Stimulated activated effector memory CD8-positive, alpha-beta T cell treated with anti-CD3 and anti-CD28 coated beads, Interleukin-12 subunit alpha, Interleukin-12 subunit beta, amount 100 ng/mL, for 72 hours (primary cell): ENCODE results near the gene NELL1.

ENCODE experiments used
- ATAC-seq: fragments of 150-1000 bp; cut with Tn5 transposase; 2 replicates; pipeline ENCODE4 v1.10.0; 2021
- DNase-seq, 2 donors: peaks; one replicate each; pipeline ENCODE4 v3.0.0; 2021 to 2022; ENCODE audit warnings: low spot score in 2 of 2
- H3K27ac Mint-ChIP-seq: one replicate; pipeline ENCODE4 v1.8.0; 2022; ENCODE audit warnings: mild to moderate bottlenecking, mixed read lengths
- H3K36me3 Mint-ChIP-seq: one replicate; pipeline ENCODE4 v1.8.0; 2022; ENCODE audit warnings: mild to moderate bottlenecking, mixed read lengths
- H3K4me1 Mint-ChIP-seq: one replicate; pipeline ENCODE4 v1.8.0; 2022; ENCODE audit warnings: mixed read lengths
- H3K4me3 Mint-ChIP-seq: one replicate; pipeline ENCODE4 v1.8.0; 2022; ENCODE audit warnings: mild to moderate bottlenecking, mixed read lengths
- H3K9me3 Mint-ChIP-seq: one replicate; pipeline ENCODE4 v1.8.0; 2022; ENCODE audit warnings: mixed read lengths

Gene NELL1

DNA sequence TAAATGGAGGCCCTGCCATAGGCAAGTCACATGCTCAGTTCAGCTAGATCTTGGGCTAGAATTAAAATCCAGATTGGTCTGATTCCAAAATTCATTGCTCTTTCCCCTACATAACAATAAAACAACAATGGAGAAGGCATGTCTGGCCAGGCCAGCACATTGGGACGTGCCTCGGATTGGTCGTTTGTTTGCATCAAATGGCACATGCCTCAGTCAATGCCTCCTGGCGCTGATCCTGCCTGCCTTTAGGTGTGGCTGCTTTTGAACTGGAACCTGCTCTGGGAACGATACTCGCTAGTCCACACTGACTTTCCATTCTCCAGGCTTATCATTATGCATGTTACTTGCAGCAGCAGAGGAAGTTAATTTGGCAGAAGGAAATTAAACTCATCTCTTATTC, 322.1 kb downstream of the NELL1 start:
- no peak for DNase-seq
- H3K36me3 Mint-ChIP-seq: no peaks in the 10 kb centered on the region
- H3K9me3 Mint-ChIP-seq: peaks cover 10% of the 10 kb centered on the region
- ATAC-seq: no peak
- H3K4me3 Mint-ChIP-seq: no peak overlapping the region
- H3K4me1 Mint-ChIP-seq: no peaks in the 10 kb centered on the region
- H3K27ac Mint-ChIP-seq: no peak overlapping the region

DNA sequence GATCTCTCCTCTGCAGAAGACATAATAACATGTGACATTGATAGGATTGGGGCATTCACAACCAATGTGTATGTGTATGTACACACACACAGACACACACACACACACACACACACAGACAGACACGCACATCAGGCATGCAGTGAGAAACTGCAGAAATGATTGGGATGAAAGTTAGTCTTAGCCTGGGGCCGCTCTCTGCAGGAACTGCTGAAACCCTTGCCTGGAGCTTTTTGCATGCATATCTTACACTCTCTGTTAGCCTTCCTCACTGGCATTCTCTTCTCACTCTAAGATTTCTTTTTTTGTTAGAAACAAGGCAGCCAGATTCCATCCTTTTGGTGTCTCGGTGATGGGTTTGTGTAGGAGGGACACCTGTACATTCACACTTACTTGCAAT, 337.9 kb downstream of the NELL1 start:
- H3K9me3 Mint-ChIP-seq: peaks cover 10% of the 10 kb centered on the region
- DNase-seq (no peak), ATAC-seq (no peak)
- H3K36me3 Mint-ChIP-seq: no peaks in the 10 kb centered on the region
- no peak overlapping the region for H3K4me3 Mint-ChIP-seq
- no peaks in the 10 kb centered on the region for H3K4me1 Mint-ChIP-seq
- no peak overlapping the region for H3K27ac Mint-ChIP-seq

DNA sequence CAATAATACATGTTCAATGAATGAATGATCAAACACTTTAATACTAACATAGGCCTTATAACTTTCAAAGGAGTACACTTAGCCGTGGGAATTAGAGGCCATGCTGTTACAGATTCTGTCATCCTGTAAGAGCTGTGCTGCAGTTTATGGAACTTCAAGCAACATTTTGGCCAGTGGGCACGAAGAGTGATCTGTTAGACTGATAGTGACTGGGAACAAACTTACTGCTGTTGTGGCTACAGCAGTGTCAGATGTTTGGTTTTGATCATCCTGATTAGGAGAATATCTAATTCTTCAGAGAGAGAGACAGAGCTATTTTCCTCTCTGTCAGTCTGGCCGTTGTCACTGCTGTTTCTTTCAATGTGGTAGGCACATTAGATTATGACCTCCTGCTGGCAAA, 348.9 kb downstream of the NELL1 start:
- no peaks in the 10 kb centered on the region for H3K4me1 Mint-ChIP-seq
- H3K36me3 Mint-ChIP-seq: no peaks in the 10 kb centered on the region
- no peak overlapping the region for H3K27ac Mint-ChIP-seq
- no peak overlapping the region for H3K4me3 Mint-ChIP-seq
- ATAC-seq (no peak), DNase-seq (no peak)
- H3K9me3 Mint-ChIP-seq: peaks cover 8% of the 10 kb centered on the region

DNA sequence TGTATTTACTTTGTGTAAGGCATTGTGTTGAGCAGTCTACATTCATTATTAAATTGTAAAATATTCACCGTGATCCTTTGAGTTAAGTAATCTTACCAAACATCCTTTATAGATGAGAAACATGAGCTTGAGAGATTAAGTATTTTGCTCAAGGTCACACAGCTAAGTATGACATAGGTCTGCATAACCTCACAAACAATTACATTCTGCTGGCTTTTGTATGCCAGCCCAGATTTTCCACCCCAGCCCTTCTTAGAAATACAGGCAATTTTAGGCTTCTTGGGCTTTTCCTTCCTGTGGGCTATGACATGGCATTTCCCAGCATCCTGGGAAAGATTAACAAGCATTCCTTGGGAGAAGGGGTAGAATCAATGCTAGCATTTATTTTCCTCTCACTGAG, 357.3 kb downstream of the NELL1 start:
- no peak for DNase-seq
- Mint-ChIP-seq H3K36me3 (no peaks in the 10 kb centered on the region), H3K4me3 (no peak overlapping the region), H3K27ac (no peak overlapping the region), H3K9me3 (peaks cover 13% of the 10 kb centered on the region), H3K4me1 (no peaks in the 10 kb centered on the region)
- no peak for ATAC-seq

DNA sequence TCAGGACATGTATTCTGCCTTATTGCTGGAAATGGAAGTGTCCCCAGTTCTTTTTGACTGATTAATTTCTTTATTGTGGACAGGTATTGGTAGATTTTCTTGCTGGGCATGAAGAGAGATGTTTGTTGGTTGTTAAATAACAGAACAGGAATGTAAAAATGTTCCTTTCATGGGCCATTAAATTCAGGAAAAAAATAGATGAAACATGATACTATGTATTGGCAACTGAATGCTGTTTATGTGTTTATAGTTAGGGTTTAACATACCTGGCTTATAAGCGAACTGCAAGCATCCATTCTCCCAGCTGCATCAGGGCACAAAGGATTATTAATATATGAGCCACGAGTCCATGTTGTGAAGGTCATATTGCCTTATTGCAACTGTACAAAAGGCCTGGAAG, 368.5 kb downstream of the NELL1 start:
- H3K27ac Mint-ChIP-seq: no peak overlapping the region
- no peak overlapping the region for H3K4me3 Mint-ChIP-seq
- no peak for DNase-seq
- no peak for ATAC-seq
- H3K9me3 Mint-ChIP-seq: peaks cover 17% of the 10 kb centered on the region
- H3K36me3 Mint-ChIP-seq: no peaks in the 10 kb centered on the region
- H3K4me1 Mint-ChIP-seq: no peaks in the 10 kb centered on the region

DNA sequence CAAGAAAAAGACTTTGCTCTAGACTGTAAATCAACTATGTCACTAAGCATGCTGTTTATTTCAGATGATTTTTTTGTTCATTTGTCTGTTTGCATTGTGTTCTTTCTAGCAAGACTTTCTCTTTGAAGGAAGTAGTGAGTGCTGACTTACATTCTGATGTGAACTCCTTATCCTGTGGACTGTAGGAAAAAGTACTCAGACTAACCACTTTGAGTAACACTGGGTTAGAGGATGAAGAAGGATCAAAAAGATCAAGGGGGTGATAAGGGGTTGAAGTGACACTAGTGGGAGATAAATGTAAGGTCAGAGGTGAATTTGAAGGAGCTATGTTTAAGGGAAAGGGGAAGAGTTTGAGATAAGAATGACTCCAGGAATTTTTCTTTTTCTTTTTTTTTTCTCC, 369.4 kb downstream of the NELL1 start:
- DNase-seq (no peak), ATAC-seq (no peak)
- Mint-ChIP-seq H3K4me3 (no peak overlapping the region), H3K36me3 (no peaks in the 10 kb centered on the region), H3K4me1 (no peaks in the 10 kb centered on the region), H3K27ac (no peak overlapping the region), H3K9me3 (peaks cover 15% of the 10 kb centered on the region)

DNA sequence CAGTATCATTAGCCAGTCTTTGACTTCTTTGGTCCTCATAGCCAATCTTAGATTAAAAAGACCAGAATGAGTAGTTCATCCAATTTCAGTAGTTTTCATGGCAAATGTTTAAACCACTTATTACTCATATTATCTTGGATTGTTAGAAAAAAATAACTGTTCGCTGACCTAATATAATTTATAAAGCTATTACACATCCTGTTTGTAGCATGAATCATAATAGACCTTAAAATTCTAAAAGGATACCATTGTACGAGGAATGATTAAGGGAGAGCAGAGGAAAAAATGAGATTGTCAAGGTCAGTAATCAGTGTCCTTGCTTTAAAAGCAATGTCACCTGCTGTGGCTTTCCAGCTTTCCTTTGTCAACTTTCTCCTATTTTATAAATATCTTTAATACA, 371.2 kb downstream of the NELL1 start:
- DNase-seq: no peak
- Mint-ChIP-seq H3K4me3 (no peak overlapping the region), H3K9me3 (peaks cover 7% of the 10 kb centered on the region), H3K4me1 (no peaks in the 10 kb centered on the region), H3K27ac (no peak overlapping the region), H3K36me3 (no peaks in the 10 kb centered on the region)
- ATAC-seq: no peak

DNA sequence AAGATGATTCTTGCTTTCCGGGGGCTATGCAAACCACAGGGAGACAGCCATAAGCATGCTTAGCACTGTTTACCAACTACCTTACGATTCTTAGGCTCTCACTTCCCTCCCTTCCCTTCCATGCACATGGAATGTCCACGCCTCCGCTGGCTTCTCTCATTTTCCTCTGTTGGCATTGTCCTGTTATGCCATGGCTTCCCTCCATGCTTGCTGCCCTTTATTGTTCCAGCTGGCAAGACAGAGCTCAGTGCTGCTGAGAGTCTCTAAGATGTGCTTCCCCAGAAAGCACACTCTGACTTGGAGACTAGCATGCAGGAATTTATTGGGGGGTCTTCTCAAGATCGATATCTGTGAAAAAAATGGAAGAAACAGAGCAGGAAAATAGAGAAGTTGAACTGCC, 379.2 kb downstream of the NELL1 start:
- H3K36me3 Mint-ChIP-seq: no peaks in the 10 kb centered on the region
- no peak overlapping the region for H3K27ac Mint-ChIP-seq

DNA sequence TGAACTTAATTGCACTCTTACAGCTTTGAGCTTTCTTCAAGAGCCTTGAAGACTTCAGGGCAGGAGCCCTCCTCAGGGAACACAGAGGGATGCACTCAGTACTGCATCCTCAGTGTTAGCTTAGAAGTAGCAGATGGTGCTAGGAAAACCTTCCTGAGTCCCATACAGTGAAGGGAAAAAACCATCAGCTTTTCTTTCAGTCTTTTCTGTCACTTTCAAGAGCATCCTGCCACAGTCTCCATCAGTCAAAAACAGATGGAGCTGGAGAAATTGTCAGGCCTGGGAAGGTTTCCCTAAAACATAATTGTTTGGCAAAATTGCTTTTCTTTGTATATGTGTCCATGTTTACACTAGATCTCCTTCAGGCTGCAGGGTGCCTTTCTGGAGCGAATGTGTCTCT, 384.1 kb downstream of the NELL1 start:
- DNase-seq (no peak), ATAC-seq (no peak)
- Mint-ChIP-seq H3K4me3 (no peak overlapping the region), H3K27ac (no peak overlapping the region), H3K9me3 (peaks cover 12% of the 10 kb centered on the region), H3K4me1 (no peaks in the 10 kb centered on the region), H3K36me3 (no peaks in the 10 kb centered on the region)

More for the DNA sequence above, 379.2 kb downstream of the NELL1 start:
- ATAC-seq (no peak), DNase-seq (no peak)
- no peak overlapping the region for H3K4me3 Mint-ChIP-seq
- H3K9me3 Mint-ChIP-seq: peaks cover 12% of the 10 kb centered on the region
- H3K4me1 Mint-ChIP-seq: no peaks in the 10 kb centered on the region

DNA sequence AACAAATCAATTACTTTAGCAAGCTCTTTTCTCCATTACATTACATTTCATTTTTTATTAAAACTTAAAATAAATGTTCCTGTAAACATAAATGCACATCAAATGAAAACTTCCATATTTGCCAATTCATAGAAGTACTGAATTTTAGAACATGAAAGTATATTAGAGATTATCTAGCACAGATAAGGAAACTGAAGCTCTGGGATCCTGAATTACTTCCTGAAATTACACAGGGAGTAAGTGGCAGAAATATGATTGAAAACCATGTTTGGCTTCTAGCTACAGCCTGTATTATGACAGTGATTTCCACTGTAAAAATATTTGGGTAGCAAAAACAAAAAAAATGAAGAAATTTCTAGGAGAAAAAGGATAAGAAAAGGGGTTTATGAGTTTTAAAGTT, 387.3 kb downstream of the NELL1 start:
- Mint-ChIP-seq H3K9me3 (peaks cover 18% of the 10 kb centered on the region), H3K36me3 (no peaks in the 10 kb centered on the region), H3K4me1 (no peaks in the 10 kb centered on the region), H3K4me3 (no peak overlapping the region), H3K27ac (no peak overlapping the region)
- DNase-seq: no peak
- no peak for ATAC-seq

DNA sequence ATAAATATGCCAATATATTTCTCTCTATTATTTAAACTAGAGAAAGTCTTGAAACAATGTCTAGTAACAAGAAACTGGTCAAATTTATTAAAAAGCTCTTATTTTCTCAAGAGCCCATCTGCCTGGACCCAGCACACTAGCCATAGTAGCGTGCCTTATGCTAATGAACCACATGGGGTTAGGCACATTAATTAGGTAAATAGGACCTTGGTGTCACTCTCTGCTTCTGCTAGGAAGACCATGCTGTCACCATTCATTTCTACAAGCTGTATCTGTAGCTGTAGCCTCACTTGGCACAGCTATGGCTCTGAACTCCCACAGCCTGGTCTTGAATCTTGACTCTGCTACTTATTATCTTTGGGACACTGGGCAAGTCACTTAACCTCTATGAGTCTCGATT, 390.5 kb downstream of the NELL1 start:
- H3K4me1 Mint-ChIP-seq: no peaks in the 10 kb centered on the region
- no peak overlapping the region for H3K27ac Mint-ChIP-seq
- DNase-seq (no peak), ATAC-seq (no peak)
- H3K4me3 Mint-ChIP-seq: no peak overlapping the region
- peaks cover 19% of the 10 kb centered on the region for H3K9me3 Mint-ChIP-seq
- no peaks in the 10 kb centered on the region for H3K36me3 Mint-ChIP-seq

DNA sequence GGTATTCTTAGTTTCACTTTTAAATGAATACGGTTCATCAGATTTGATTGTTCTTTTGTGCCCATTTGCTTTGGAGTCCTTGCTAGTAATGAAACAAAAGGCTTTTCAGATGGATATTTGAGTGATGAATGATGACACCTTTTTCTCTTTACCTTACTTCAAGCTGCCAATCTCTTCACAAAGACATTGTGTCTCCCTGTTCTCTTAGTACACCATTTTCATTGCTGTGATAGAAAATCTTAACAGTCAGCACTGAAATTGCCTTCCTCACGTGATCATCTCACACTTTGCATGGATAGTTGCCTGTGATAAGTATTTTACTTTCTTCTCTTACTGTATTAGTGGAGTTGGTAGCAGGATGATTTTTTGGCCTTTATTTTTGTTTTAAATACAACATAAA, 396.6 kb downstream of the NELL1 start:
- Mint-ChIP-seq H3K4me3 (no peak overlapping the region), H3K27ac (no peak overlapping the region), H3K9me3 (peaks cover 21% of the 10 kb centered on the region), H3K36me3 (no peaks in the 10 kb centered on the region), H3K4me1 (no peaks in the 10 kb centered on the region)
- no peak for ATAC-seq
- no peak for DNase-seq

DNA sequence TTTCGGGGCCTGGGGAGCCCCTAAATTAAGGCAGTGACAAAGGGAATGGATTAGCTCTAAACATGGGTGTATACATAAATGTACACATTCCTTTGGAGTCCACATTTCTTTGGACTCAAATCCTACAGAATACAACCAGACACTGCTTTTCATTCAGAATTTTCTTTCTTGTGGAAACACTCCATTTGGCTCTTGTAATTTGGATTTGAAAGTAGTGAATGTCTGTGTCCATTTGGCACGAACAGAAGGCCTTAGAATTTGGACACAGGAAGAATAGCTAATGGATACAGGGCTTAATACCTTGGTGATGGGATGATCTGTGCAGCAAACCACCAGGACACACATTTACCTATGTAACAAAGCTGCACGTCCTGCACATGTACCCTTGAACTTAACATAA, 399.5 kb downstream of the NELL1 start:
- Mint-ChIP-seq H3K9me3 (peaks cover 12% of the 10 kb centered on the region), H3K36me3 (no peaks in the 10 kb centered on the region), H3K4me3 (no peak overlapping the region), H3K4me1 (no peaks in the 10 kb centered on the region), H3K27ac (no peak overlapping the region)
- DNase-seq (no peak), ATAC-seq (no peak)

DNA sequence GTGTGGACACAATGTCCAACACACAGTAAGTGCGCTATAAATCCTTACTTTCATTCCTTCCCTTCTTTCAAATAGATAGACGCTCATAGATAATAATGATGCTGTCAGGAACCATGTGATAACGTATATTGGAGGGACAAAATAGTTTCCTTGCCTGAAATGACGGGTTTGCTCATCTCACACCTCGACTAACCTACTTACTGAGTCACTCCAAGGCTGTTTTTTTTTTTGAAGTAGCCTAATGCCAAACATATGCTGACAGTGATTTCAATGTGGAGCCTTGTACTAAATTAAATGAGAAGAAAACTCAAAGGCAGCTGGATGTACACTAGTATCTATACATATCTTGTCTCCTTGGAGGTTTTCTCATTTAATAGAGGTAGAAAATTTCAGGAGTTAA, 400.5 kb downstream of the NELL1 start:
- H3K4me1 Mint-ChIP-seq: no peaks in the 10 kb centered on the region
- ATAC-seq: no peak
- no peak overlapping the region for H3K4me3 Mint-ChIP-seq
- DNase-seq: no peak
- H3K36me3 Mint-ChIP-seq: no peaks in the 10 kb centered on the region
- H3K9me3 Mint-ChIP-seq: peaks cover 6% of the 10 kb centered on the region
- no peak overlapping the region for H3K27ac Mint-ChIP-seq

DNA sequence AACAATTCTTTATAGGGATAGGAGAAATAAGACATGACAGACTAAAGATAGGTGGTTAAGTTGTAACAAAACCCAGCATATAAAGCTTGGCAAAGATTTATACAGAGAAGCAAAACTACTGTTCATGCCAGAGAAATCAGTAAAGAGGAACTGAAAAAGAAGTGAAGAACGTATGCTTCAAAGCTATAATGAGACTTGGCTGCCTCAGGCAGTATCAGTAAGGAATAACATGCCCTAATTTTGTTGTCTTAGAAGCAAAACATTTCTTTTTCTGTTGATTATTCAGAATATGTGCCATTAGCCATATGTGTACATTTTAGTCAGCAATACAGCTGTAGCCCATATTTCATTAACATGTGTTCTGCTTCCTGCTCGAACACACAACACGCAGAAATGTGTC, 403.2 kb downstream of the NELL1 start:
- H3K27ac Mint-ChIP-seq: no peak overlapping the region
- no peak overlapping the region for H3K4me3 Mint-ChIP-seq
- DNase-seq (no peak), ATAC-seq (no peak)
- no peaks in the 10 kb centered on the region for H3K4me1 Mint-ChIP-seq
- no peaks in the 10 kb centered on the region for H3K36me3 Mint-ChIP-seq
- peaks cover 5% of the 10 kb centered on the region for H3K9me3 Mint-ChIP-seq

DNA sequence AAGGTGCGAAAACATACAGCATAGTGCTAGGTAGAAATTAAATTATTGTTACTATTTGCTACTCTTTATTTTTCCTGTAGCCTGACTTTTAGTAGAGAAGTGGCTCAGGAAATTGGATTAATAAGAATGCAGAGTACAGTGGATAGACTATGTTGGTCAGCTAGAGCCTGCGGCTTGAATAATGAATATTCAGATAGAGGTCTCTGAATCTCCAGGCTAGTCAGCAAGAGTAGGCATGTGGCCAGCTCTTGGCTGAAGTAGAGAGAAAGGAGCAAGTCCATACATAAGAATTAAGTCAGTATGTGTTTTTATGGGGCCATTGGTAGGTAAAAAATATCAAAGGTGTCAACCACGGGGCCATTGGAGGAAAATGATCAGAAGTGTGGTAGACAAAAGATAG, 413.5 kb downstream of the NELL1 start:
- H3K27ac Mint-ChIP-seq: no peak overlapping the region
- no peak for ATAC-seq
- no peaks in the 10 kb centered on the region for H3K4me1 Mint-ChIP-seq
- peaks cover 5% of the 10 kb centered on the region for H3K9me3 Mint-ChIP-seq
- H3K4me3 Mint-ChIP-seq: no peak overlapping the region
- H3K36me3 Mint-ChIP-seq: no peaks in the 10 kb centered on the region
- no peak for DNase-seq

DNA sequence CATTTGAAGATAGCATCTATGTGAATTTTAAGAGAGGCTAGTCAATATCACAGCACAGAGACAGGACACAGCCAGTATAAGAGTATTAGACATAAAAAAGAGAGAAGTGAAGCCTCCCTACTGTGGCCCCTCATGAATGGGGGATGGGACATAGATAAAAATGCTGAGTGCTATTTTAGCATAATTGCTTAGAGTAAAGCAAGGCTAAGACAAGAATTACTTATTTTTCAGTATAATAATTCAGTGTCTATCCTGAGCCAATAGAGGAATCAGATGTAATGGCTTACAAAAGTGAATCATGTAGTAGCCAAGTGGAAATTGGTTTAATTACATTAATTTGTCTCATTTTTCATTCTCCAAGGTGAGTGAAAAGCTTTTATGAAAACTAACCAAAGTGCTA, 419.5 kb downstream of the NELL1 start:
- Mint-ChIP-seq H3K9me3 (peaks cover 14% of the 10 kb centered on the region), H3K4me3 (no peak overlapping the region), H3K27ac (no peak overlapping the region), H3K36me3 (no peaks in the 10 kb centered on the region), H3K4me1 (no peaks in the 10 kb centered on the region)
- ATAC-seq: no peak
- no peak for DNase-seq
